TTC549 (cell line): ENCODE measurements around the gene CHCHD10.

Experiments
- FAIRE-seq: peaks from 2 replicates; lab custom pipeline; 2012; peaks lifted over from hg19 to GRCh38; lab: Jason Lieb, UNC

CHCHD10 gene

GRCh38 chr22:23767673-23768548, at the start of gene CHCHD10:
Gene CHCHD10, minus strand, starts transcription at chr22:23767972. Its CDS starts 98 bp downstream, at chr22:23767874.
- no peak for FAIRE-seq

GRCh38 chr22:23817146-23817545, 49.4 kb upstream of the CHCHD10 start:
- no peak for FAIRE-seq

GRCh38 chr22:23816156-23816976, 48.6 kb upstream of the CHCHD10 start:
- no peak for FAIRE-seq

- no peak for FAIRE-seq
Observed at GRCh38 chr22:23815541-23816155, 47.9 kb upstream of the CHCHD10 start.

- FAIRE-seq: no peak
Observed at GRCh38 chr22:23812378-23812777, 44.6 kb upstream of the CHCHD10 start.

- no peak for FAIRE-seq
Observed at GRCh38 chr22:23806837-23807236, 39.1 kb upstream of the CHCHD10 start.

GRCh38 chr22:23804781-23805291, 37.1 kb upstream of the CHCHD10 start:
- no peak for FAIRE-seq

GRCh38 chr22:23803001-23803819, 35.4 kb upstream of the CHCHD10 start:
- FAIRE-seq: no peak

- no peak for FAIRE-seq
Observed at GRCh38 chr22:23801886-23802377, 34.2 kb upstream of the CHCHD10 start.

GRCh38 chr22:23801238-23801821, 33.6 kb upstream of the CHCHD10 start:
- no peak for FAIRE-seq

GRCh38 chr22:23800297-23801237, 32.8 kb upstream of the CHCHD10 start:
- no peak for FAIRE-seq

GRCh38 chr22:23796461-23796860, 28.7 kb upstream of the CHCHD10 start:
- no peak for FAIRE-seq

GRCh38 chr22:23793326-23793725, 25.6 kb upstream of the CHCHD10 start:
- FAIRE-seq: no peak

- no peak for FAIRE-seq
Observed at GRCh38 chr22:23791738-23792645, 24.2 kb upstream of the CHCHD10 start.

GRCh38 chr22:23790819-23791737, 23.3 kb upstream of the CHCHD10 start:
- no peak for FAIRE-seq

GRCh38 chr22:23789638-23790037, 21.9 kb upstream of the CHCHD10 start:
- FAIRE-seq: no peak

- FAIRE-seq: no peak
Observed at GRCh38 chr22:23789121-23789520, 21.3 kb upstream of the CHCHD10 start.

GRCh38 chr22:23787910-23788309, 20.1 kb upstream of the CHCHD10 start:
- no peak for FAIRE-seq
